Activated naive CD8-positive, alpha-beta T cell (primary cell): ENCODE measurements around the gene C2orf72.
A peak's percentile ranks its signal among the peaks of the same experiment; 100 is the strongest.

Experiments
- H3K27ac Mint-ChIP-seq: one replicate; pipeline ENCODE4 v1.8.0; 2021; ENCODE audit warnings: mixed read lengths
- H3K27me3 Mint-ChIP-seq: one replicate; pipeline ENCODE4 v1.8.0; 2021; ENCODE audit warnings: mixed read lengths
- H3K36me3 Mint-ChIP-seq: one replicate; pipeline ENCODE4 v1.8.0; 2021; ENCODE audit warnings: mixed read lengths
- H3K4me1 Mint-ChIP-seq: one replicate; pipeline ENCODE4 v1.8.0; 2021; ENCODE audit warnings: low read depth, mixed read lengths
- H3K4me3 Mint-ChIP-seq: one replicate; pipeline ENCODE4 v1.8.0; 2021; ENCODE audit warnings: mild to moderate bottlenecking, mixed read lengths
- H3K9me3 Mint-ChIP-seq: one replicate; pipeline ENCODE4 v1.8.0; 2021; ENCODE audit warnings: low read depth, mixed read lengths

The C2orf72 gene

DNA sequence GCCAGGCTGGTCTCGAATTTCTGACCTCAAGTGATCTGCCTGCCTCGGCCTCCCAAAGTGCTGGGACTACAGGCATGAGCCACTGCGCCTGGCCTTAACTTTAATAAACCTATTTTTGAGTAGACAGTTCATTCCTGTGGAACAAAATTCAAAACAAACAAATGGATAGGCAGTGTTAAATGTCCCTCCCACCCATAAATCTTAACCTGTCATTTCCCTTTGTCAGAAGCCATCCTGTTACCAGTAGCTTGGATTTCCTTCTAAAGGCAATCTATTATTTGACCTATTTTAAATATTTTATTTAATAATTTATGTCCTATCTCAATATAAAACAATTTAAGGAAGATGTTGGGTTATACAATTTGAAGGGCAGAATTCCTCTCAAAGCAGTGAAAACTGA, 6.6 kb upstream of the C2orf72 start:
- Mint-ChIP-seq H3K27ac (no peak overlapping the region), H3K36me3 (no peaks in the 10 kb centered on the region), H3K4me1 (no peaks in the 10 kb centered on the region), H3K4me3 (no peak overlapping the region), H3K27me3 (peaks cover 9% of the 10 kb centered on the region), H3K9me3 (no peaks in the 10 kb centered on the region)

DNA sequence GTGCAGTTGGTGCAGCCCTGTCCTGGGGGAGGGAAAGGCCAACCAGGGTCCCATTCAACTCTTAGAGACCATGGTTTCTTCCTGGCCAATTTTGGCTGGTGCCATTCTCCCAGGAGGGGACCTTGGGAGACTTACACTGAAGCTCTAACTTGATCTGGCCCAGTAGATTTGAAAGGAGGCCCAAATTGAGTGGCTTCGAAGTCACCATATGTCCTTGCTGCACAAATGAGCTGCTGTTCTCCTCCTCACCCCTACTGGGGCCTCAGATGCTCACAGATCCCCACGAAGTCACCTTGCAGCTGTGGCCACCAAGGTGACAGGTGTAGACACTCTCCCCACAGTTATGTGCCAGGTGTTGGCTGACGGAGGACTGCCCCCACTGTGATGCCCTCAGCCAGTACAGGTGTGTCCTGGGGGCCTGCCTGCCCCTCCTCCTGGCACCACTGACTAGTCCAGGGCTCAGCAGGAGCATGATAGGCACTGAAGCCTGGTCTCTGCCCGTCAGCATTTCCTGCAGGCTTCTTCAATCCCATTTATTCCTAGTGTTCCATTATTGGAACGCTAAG, 4.7 kb upstream of the C2orf72 start:
- Mint-ChIP-seq H3K9me3 (no peaks in the 10 kb centered on the region), H3K27me3 (peaks cover 17% of the 10 kb centered on the region), H3K27ac (no peak overlapping the region), H3K36me3 (no peaks in the 10 kb centered on the region), H3K4me3 (no peak overlapping the region), H3K4me1 (peaks cover 3% of the 10 kb centered on the region)

DNA sequence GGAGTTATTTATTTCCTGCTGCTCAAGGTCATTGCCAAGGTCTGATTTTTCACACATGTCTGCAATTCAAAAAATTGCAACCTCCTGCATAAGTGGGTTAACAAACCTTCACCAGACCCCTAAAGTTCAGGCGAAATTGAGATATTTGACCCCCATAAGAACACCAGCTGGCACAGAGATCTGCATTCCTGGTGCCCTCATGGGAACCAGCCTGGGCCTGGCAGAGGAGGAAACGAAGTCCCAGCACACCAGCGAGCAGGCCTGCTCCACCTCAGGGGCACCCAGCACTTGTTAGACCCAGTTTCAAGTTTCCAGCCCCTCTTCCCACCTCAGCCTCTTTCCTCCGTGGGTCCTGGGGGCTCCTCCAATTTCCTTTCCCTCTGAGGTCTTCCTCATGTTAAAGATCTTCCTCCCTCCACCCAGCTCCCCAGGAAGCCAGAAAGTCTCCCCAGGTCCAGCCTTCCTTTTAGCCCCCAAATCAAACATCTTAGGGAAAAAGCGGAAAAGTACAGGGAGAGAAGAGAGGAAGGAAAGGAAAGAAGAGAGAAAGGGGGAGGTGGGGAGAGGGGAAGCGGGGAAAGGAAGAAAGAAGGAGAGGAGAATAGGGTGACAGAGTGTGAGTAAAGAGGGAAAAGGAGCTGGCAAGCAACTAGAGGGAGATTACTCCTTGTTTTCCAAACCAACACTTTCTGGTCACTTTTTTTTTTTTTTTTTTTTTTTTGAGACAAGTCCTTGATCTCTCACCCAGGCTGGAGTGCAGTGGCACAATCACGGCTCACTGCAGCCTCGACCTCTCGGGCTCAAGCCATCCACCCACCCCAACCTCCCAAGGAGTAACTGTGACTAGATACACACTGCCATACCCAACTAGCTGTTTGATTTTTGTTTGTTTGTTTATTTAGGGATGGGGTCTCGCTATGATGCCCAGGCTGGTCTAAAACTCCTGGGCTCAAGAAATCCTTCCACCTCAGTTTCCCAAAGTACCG, 3.9 kb upstream of the C2orf72 start:
- peaks cover 4% of the 10 kb centered on the region for H3K4me1 Mint-ChIP-seq
- H3K27ac Mint-ChIP-seq, result no peak overlapping the region
- H3K9me3 Mint-ChIP-seq, result no peaks in the 10 kb centered on the region
- no peaks in the 10 kb centered on the region for H3K36me3 Mint-ChIP-seq
- no peak overlapping the region for H3K4me3 Mint-ChIP-seq
- peaks cover 18% of the 10 kb centered on the region for H3K27me3 Mint-ChIP-seq

DNA sequence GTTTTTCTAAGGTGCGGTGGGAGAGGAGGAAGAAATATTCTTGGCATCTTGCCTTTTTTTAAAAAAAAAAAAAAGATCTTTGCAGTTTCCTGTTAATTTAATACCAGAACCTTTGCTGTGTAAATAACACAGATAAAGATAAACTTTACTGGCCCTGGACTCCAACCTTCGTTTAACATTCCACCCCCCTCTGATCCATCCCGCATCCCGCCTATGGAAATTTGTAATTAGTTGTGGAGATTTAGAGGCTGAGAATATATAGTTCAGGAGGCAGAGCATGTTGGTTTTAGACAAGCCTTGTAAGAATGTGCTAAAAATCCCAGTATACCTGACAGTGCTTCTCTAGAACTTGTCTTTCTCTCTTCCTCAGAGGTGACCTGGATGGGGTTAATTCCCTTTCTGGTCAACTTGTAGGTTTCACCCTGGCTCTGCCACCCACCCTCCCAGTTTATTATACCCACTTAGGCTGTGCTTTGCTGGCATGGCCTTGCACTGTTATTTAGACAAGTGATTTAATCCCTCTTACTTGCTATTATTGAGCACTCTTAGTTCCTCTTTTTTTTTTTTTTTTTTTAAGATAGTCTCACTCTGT, 2.9 kb upstream of the C2orf72 start:
- Mint-ChIP-seq H3K4me1 (peaks cover 5% of the 10 kb centered on the region), H3K9me3 (no peaks in the 10 kb centered on the region), H3K4me3 (no peak overlapping the region), H3K27ac (no peak overlapping the region), H3K27me3 (peaks cover 25% of the 10 kb centered on the region), H3K36me3 (no peaks in the 10 kb centered on the region)

DNA sequence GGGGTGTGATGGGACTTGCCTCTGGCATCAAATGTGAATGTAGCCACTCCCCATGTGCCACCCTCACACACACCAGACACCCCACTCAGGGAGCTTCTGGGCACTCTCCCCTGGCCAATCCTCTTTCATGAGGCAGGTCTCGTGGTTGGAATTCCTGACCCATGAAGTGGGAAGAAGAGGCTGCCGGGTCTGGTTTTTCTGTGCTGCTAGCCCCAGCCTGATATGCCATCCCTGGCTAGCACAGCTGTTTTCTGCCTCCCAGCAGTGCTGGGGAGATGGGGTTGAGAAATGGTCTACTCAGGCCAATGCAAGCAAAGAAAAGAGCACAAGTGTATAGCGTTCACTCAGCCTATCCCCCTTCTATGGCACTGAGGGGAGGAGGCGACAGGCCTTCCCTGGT, 1.2 kb upstream of the C2orf72 start:
- peaks cover 5% of the 10 kb centered on the region for H3K4me1 Mint-ChIP-seq
- peak overlapping the region; percentile 65 for H3K4me3 Mint-ChIP-seq
- H3K9me3 Mint-ChIP-seq, result no peaks in the 10 kb centered on the region
- H3K27me3 Mint-ChIP-seq, result peaks cover 33% of the 10 kb centered on the region
- H3K36me3 Mint-ChIP-seq, result no peaks in the 10 kb centered on the region
- no peak overlapping the region for H3K27ac Mint-ChIP-seq

DNA sequence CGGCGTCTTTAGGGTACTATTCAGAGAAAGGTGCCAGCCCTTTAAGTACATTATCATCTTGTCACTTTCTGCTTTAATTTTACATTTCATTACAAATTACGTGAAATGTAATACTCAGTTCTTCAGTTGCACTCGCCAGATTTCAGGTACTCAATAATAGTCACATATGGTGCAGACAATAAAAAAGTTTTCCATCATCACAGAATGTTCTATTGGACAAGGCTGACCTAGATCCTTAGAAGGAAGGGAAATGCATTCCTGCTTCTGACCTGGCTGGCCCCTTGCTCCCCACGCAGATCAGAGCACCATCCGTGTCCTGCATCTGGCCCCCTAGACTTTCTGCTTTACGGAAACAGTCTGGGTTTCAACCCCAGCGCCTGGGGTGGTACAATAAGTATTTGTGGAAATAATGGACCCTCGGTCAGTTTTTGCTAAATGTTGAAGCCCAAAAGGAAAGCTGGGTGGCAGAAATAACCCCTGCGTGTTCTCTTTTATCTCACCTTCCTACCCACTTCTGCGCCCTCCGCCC, 681 bp upstream of the C2orf72 start:
- no peak overlapping the region for H3K27ac Mint-ChIP-seq
- H3K9me3 Mint-ChIP-seq, result no peaks in the 10 kb centered on the region
- H3K36me3 Mint-ChIP-seq, result no peaks in the 10 kb centered on the region
- H3K27me3 Mint-ChIP-seq, result peaks cover 37% of the 10 kb centered on the region
- H3K4me3 Mint-ChIP-seq, result peak overlapping the region; percentile 65
- H3K4me1 Mint-ChIP-seq, result peaks cover 5% of the 10 kb centered on the region

DNA sequence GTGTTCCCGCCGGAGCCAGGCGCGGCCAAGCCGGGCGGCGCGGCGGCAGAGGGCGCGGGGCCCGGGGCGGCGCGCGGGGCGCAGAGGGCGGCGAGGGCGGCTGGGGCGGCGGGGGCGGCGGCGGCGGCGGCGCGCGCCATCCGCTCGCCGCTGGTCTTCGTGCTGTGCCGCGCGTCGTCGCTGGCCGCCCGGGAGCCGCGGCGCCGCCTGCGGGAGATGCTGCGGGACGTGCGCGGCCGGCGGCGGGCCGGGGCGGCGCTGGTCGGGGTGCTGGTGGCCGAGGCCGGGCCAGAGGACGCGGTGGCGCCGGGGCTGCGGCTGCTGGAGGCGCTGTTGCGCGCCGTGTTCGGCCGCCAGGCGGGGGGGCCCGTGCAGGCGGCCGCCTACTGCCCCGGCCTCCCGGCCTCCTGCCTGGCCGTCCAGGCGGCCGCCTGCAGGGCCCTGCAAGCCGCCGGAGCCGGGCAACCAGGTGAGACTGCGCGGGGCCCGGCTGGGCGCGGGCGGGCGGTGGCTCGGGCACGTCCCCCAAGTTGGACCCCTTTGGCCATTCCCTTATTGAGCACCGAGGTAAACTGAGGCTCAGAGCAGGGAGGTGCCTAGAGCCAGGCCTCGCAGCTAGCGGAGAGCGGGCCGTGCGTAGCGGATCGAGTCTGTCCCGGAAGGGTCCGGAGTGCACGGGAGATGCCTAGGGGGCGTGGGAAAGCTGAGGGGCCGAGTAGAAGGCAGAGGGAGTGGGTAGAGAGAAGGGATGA, 584 bp downstream of the C2orf72 start:
- no peaks in the 10 kb centered on the region for H3K36me3 Mint-ChIP-seq
- no peaks in the 10 kb centered on the region for H3K9me3 Mint-ChIP-seq
- H3K27ac Mint-ChIP-seq, result no peak overlapping the region
- peaks cover 38% of the 10 kb centered on the region for H3K27me3 Mint-ChIP-seq
- peaks cover 5% of the 10 kb centered on the region for H3K4me1 Mint-ChIP-seq
- peak overlapping the region; percentile 66 for H3K4me3 Mint-ChIP-seq

DNA sequence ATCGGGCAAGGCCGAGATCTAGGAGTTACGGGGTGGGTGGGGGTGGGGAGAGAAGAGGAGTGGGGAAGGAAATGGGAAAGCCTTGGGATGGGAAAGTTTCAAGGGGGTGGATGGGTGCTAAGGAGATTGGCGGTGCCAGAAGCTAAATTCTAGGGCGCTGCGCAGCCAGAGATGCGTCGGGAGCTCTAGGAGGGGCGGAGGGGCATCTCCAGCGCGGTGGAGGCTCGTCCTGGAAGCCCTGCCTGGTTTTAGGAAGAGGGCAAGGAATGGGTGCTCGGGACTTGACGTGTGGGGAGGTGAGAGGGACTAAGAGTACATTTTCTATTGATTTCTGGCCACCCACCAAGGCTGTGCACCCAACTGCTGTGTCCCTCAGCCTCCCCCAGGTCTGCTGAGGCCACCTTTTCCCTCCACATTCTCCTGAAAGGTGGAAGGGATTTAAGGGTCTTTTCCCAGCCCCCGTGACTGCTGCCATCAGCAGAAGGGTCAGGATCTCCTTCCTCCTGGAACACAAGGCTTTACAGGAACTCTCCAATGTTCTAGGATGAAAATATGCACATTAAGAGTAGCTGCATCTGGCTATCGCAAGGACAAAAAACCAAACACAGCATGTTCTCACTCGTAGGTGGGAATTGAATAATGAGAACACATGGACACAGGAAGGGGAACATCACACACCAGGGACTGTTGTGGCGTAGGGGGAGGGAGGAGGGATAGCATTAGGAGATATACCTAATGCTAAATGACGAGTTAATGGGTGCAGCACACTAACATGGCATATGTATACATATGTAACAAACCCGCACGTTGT, 1.4 kb downstream of the C2orf72 start:
- H3K4me1 Mint-ChIP-seq, result peaks cover 5% of the 10 kb centered on the region
- H3K27me3 Mint-ChIP-seq, result peaks cover 41% of the 10 kb centered on the region
- no peaks in the 10 kb centered on the region for H3K36me3 Mint-ChIP-seq
- H3K4me3 Mint-ChIP-seq, result peak overlapping the region; percentile 66
- no peak overlapping the region for H3K27ac Mint-ChIP-seq
- no peaks in the 10 kb centered on the region for H3K9me3 Mint-ChIP-seq

DNA sequence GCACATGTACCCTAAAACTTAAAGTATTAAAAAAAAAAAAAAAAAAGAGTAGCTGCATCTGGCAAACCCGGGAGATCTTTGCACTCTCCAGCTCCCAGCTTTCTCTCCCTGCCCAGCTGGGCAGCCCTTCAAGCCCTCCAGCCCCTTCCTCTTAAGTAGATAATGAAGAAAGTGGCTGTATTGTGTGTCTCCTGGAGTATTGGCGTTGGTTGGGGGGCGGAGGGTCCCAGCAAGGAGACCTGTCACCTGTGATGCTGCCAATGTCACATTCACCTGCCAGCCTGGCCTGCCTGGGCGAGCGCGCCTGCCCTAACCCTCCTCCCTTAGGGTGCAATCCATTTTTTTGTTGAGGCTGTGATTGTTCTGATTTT, 2.0 kb downstream of the C2orf72 start:
- H3K27ac Mint-ChIP-seq, result no peak overlapping the region
- no peak overlapping the region for H3K4me3 Mint-ChIP-seq
- peaks cover 38% of the 10 kb centered on the region for H3K27me3 Mint-ChIP-seq
- no peaks in the 10 kb centered on the region for H3K9me3 Mint-ChIP-seq
- H3K4me1 Mint-ChIP-seq, result peaks cover 5% of the 10 kb centered on the region
- no peaks in the 10 kb centered on the region for H3K36me3 Mint-ChIP-seq

DNA sequence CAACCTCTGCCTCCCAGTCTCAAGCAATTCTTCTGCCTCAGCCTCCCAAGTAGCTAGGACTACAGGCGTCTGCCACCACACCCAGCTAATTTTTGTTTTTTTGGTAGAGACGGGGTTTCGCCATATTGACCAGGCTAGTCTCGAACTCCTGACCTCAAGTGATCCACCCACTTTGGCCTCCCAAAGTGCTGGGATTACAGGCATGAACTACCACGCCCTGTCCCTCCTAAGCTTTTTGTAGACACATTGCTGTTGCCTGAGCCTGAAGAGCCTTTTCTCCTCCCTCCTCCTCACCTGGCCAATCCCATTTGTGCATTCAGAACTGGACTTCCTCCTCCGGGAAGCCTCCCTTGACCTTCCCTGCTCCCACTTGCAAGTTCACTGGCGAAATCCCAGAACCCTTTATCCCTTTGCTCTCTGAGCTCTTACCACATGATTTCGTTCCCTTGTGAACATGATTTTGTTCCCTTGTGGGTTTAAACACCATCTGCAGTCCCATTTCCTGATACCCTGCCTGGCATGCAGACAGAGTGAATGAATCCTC, 2.6 kb downstream of the C2orf72 start:
- no peaks in the 10 kb centered on the region for H3K9me3 Mint-ChIP-seq
- no peak overlapping the region for H3K4me3 Mint-ChIP-seq
- no peak overlapping the region for H3K27ac Mint-ChIP-seq
- H3K36me3 Mint-ChIP-seq, result no peaks in the 10 kb centered on the region
- peaks cover 5% of the 10 kb centered on the region for H3K4me1 Mint-ChIP-seq
- H3K27me3 Mint-ChIP-seq, result peaks cover 36% of the 10 kb centered on the region

DNA sequence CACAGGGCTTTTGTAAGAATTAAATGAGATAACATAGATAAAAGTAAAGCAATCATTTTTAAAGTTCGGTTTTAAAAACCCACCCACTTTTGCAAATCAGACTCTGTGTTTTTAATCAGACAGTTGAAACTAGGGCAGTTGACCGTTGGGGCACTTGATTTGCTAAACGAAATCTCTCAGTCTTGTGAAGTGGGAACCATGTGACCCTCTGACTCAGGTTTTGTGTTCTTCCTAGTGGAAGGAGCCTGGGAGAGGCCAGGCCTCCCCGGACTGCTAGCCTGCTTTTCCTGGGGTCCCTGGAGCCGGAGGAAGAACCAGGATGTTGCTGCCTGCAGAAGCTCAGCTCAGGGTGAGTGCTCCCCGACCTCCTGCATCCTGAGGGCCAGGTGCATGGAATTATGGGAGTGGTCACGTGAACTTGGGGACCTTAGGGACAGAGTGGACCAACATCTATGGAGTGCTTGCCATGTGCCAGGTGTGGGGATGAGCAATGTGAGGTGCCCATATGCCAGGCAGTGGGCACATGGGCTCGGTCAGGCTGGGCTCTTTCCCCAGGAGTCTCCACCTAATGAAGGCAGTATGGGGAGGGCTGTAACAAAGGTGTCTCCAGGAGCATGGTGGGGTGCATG, 3.9 kb downstream of the C2orf72 start:
- no peak overlapping the region for H3K27ac Mint-ChIP-seq
- H3K27me3 Mint-ChIP-seq, result peaks cover 33% of the 10 kb centered on the region
- H3K4me3 Mint-ChIP-seq, result no peak overlapping the region
- H3K9me3 Mint-ChIP-seq, result no peaks in the 10 kb centered on the region
- peaks cover 5% of the 10 kb centered on the region for H3K4me1 Mint-ChIP-seq
- no peaks in the 10 kb centered on the region for H3K36me3 Mint-ChIP-seq

DNA sequence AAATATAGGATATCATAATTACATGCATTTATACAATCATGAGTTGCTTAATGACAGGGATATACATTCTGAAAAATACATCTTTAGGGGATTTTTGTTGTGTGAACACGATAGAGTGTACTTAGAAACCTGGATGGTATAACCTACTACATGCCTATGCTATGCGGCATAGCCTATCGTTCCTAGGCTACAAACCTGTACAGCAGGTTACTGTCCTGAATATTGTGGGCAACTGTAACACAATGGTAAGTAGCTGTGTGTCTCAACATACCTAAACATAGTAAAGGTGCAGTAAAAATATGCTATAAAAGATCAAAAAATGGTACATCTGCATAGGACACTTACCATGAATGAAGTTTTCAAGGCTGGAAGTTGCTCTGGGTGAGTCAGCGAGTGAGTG, 6.5 kb downstream of the C2orf72 start:
- H3K4me3 Mint-ChIP-seq, result no peak overlapping the region
- H3K27ac Mint-ChIP-seq, result no peak overlapping the region
- H3K4me1 Mint-ChIP-seq, result no peaks in the 10 kb centered on the region
- peaks cover 25% of the 10 kb centered on the region for H3K27me3 Mint-ChIP-seq
- H3K9me3 Mint-ChIP-seq, result no peaks in the 10 kb centered on the region
- H3K36me3 Mint-ChIP-seq, result no peaks in the 10 kb centered on the region

DNA sequence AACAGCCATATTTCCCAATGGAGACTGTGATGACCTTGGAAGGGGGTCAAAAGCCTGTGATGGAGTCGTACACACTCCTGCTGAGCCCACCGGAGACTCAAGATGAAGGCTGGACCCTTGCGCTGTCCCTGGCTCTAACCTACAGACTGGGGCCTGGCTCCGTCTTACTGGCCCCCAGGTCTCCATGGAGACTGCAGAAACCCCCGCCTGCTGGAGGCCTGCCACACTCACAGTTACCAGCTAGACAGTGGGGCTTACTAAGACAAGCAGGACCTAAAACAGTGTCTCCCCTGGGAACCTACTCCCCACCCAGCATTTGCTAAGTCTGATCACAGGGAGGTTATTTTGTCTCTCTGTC, 9.6 kb downstream of the C2orf72 start:
- Mint-ChIP-seq H3K9me3 (no peaks in the 10 kb centered on the region), H3K4me3 (no peak overlapping the region), H3K27me3 (peaks cover 9% of the 10 kb centered on the region), H3K27ac (no peak overlapping the region), H3K4me1 (no peaks in the 10 kb centered on the region), H3K36me3 (no peaks in the 10 kb centered on the region)
